CD4-positive, alpha-beta T cell (primary cell): ENCODE data around the gene STK35. TPM values are rescaled to one million over a fixed set of nuclear protein-coding genes. Genes with fewer than 3 reads are reported as not detected.
"Not testable (repeated sequence)": the region's sequence is repeated elsewhere in the genome, so short reads cannot be mapped to it uniquely, and the experiment has no call there.

Experiments used
- ATAC-seq: fragments of 200-7000 bp; cut with Tn5 transposase; one replicate; pipeline ENCODE4 v1.10.0; 2022; ENCODE audit warnings: mild to moderate bottlenecking; ENCODE audit not compliant: poor library complexity
- CTCF ChIA-PET: fragments of 350-600 bp; sonication (Branson Sonifier 250); formaldehyde crosslinking; loops from one replicate; lab custom pipeline; 2021; ENCODE audit warnings: antibody characterized with exemption, inconsistent platforms; lab: Charles Lee
- POLR2A ChIA-PET: fragments of 350-600 bp; sonication (Branson Sonifier 250); formaldehyde crosslinking; loops from one replicate; lab custom pipeline; 2021; ENCODE audit warnings: antibody characterized with exemption, inconsistent platforms; lab: Charles Lee
- DNase-seq, 14 experiments: peaks; one replicate each; pipeline ENCODE4 v3.0.0-alpha.2; 2013 to 2020; ENCODE audit warnings: mixed read lengths in 2 of 14
- H3K27ac ChIP-seq, 2 donors: one replicate each; pipeline versions ENCODE4 v1.5.1 to v1.7.0; 2013; ENCODE audit warnings: low read length in 2 of 2, low read depth in 1 of 2, mild to moderate bottlenecking in 1 of 2
- H3K27me3 ChIP-seq, 2 experiments: 1 replicate in 1 of 2; 2 replicates in 1 of 2; pipeline versions ENCODE4 v1.6.1 to v1.7.0; 2013; ENCODE audit warnings: low read length in 2 of 2, control low read depth in 1 of 2, mild to moderate bottlenecking in 1 of 2, moderate library complexity in 1 of 2; ENCODE audit not compliant: insufficient read depth in 2 of 2, control insufficient read depth in 1 of 2
- H3K36me3 ChIP-seq: one replicate; pipeline ENCODE4 v1.6.1; 2013; ENCODE audit warnings: low read length, control low read depth; ENCODE audit not compliant: insufficient read depth
- H3K4me1 ChIP-seq: one replicate; pipeline ENCODE4 v1.6.1; 2013; ENCODE audit warnings: low read length, control low read depth; ENCODE audit not compliant: insufficient read depth
- H3K4me3 ChIP-seq: one replicate; pipeline ENCODE4 v1.5.1; 2013; ENCODE audit warnings: mild to moderate bottlenecking, low read length, moderate library complexity
- H3K9me3 ChIP-seq, 2 experiments: 1 replicate in 1 of 2; 2 replicates in 1 of 2; pipeline versions ENCODE4 v1.6.1 to v1.7.0; 2013; ENCODE audit warnings: low read length in 2 of 2, mild to moderate bottlenecking in 2 of 2, control low read depth in 1 of 2, moderate library complexity in 1 of 2; ENCODE audit not compliant: control insufficient read depth in 1 of 2, insufficient read depth in 1 of 2
- H3K27ac Mint-ChIP-seq: one replicate; pipeline ENCODE4 v1.8.0; 2020; ENCODE audit warnings: mixed read lengths
- H3K27me3 Mint-ChIP-seq: one replicate; pipeline ENCODE4 v1.8.0; 2021; ENCODE audit warnings: mixed read lengths
- H3K36me3 Mint-ChIP-seq: one replicate; pipeline ENCODE4 v1.8.0; 2021; ENCODE audit warnings: low read depth, mixed read lengths
- H3K4me1 Mint-ChIP-seq: one replicate; pipeline ENCODE4 v1.8.0; 2021; ENCODE audit warnings: low read depth, mixed read lengths
- H3K4me3 Mint-ChIP-seq: one replicate; pipeline ENCODE4 v1.8.0; 2020; ENCODE audit warnings: mild to moderate bottlenecking, mixed read lengths
- H3K9me3 Mint-ChIP-seq: one replicate; pipeline ENCODE4 v1.8.0; 2020; ENCODE audit warnings: mixed read lengths
- intact Hi-C, 2 experiments: fragments of 100-400 bp; cut with DNase I in 1 of 2; cut with micrococcal nuclease in 1 of 2; formaldehyde crosslinking; loops; one replicate each; pipeline versions ENCODE4 v1.15.1 to v1.9.0; 2023 to 2025; cut with DNase I, micrococcal nuclease
- total RNA-seq, 174 experiments: library from RNA in 2 of 174; stranded (reverse) in 2 of 174; gene quantifications; one replicate each; pipeline ENCODE4 v1.2.3 and lab custom pipeline; 2021 to 2026
- TF ChIP-seq, protein P1 (sequence below): fragments of 200-600 bp; IDR thresholded peaks from one replicate; pipeline ENCODE4 v1.8.0; 2022; ENCODE audit warnings: antibody characterized with exemption, mild to moderate bottlenecking

Gene STK35
- total RNA-seq, 2 experiments from 2014 or later: 18.9 to 19.6 TPM

GRCh38 chr20:2179233-2179580 is 77.6 kb downstream of the STK35 start:
- CTCF ChIA-PET: interaction anchor here (1.0 kb wide), 1 partner anchor 214 kb away, joined by 5 read pairs; no protein-coding TSS in a partner anchor

GRCh38 chr20:2179949-2180348 is 78.3 kb downstream of the STK35 start:
- Histone ChIP-seq H3K36me3 (no peaks in the 10 kb centered on the region), H3K4me3 (no peak overlapping the region), H3K4me1 (no peaks in the 10 kb centered on the region), H3K27me3 (no peaks in the 10 kb centered on the region), H3K27ac (no peak overlapping the region), H3K9me3 (no peaks in the 10 kb centered on the region)
- Mint-ChIP-seq H3K27ac (no peak overlapping the region), H3K9me3 (no peaks in the 10 kb centered on the region), H3K4me3 (no peak overlapping the region), H3K36me3 (no peaks in the 10 kb centered on the region), H3K4me1 (no peaks in the 10 kb centered on the region), H3K27me3 (peaks cover 3% of the 10 kb centered on the region)
- CTCF ChIA-PET: interaction anchor here (1.0 kb wide), 1 partner anchor 215 kb away, joined by 5 read pairs; no protein-coding TSS in a partner anchor
- intact Hi-C loops: no loop called here
- DNase-seq (no peak), ATAC-seq (no peak)
- POLR2A ChIA-PET: interaction anchor here (0.6 kb wide), 1 partner anchor 973 kb away, joined by 3 read pairs; no protein-coding TSS in a partner anchor
- TF ChIP-seq, protein P1, sequence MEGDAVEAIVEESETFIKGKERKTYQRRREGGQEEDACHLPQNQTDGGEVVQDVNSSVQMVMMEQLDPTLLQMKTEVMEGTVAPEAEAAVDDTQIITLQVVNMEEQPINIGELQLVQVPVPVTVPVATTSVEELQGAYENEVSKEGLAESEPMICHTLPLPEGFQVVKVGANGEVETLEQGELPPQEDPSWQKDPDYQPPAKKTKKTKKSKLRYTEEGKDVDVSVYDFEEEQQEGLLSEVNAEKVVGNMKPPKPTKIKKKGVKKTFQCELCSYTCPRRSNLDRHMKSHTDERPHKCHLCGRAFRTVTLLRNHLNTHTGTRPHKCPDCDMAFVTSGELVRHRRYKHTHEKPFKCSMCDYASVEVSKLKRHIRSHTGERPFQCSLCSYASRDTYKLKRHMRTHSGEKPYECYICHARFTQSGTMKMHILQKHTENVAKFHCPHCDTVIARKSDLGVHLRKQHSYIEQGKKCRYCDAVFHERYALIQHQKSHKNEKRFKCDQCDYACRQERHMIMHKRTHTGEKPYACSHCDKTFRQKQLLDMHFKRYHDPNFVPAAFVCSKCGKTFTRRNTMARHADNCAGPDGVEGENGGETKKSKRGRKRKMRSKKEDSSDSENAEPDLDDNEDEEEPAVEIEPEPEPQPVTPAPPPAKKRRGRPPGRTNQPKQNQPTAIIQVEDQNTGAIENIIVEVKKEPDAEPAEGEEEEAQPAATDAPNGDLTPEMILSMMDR: no peak

More at GRCh38 chr20:2179233-2179580, 77.6 kb downstream of the STK35 start:
- no peak overlapping the region for H3K4me3 ChIP-seq
- H3K27me3 ChIP-seq: no peaks in the 10 kb centered on the region
- intact Hi-C loops: no loop called here
- no peak overlapping the region for H3K27ac ChIP-seq
- no peak for ATAC-seq
- TF ChIP-seq, protein P1: no peak
- no peak overlapping the region for H3K4me3 Mint-ChIP-seq
- H3K4me1 ChIP-seq: no peaks in the 10 kb centered on the region
- POLR2A ChIA-PET: no interaction called here
- H3K27ac Mint-ChIP-seq: no peak overlapping the region
- H3K4me1 Mint-ChIP-seq: no peaks in the 10 kb centered on the region
- H3K36me3 Mint-ChIP-seq: no peaks in the 10 kb centered on the region
- H3K36me3 ChIP-seq: no peaks in the 10 kb centered on the region
- no peaks in the 10 kb centered on the region for H3K9me3 ChIP-seq
- peaks cover 3% of the 10 kb centered on the region for H3K27me3 Mint-ChIP-seq
- H3K9me3 Mint-ChIP-seq: no peaks in the 10 kb centered on the region
- DNase-seq: no peak

- H3K4me1 Mint-ChIP-seq: no peaks in the 10 kb centered on the region
- ChIA-PET POLR2A (no interaction called here), CTCF (no interaction called here)
- H3K27ac Mint-ChIP-seq: no peak overlapping the region
- DNase-seq (no peak), ATAC-seq (no peak)
- Histone ChIP-seq H3K4me1 (no peaks in the 10 kb centered on the region), H3K27ac (no peak overlapping the region), H3K9me3 (peaks cover 0 to 7% of the 10 kb centered on the region in 2 experiments), H3K27me3 (no peaks in the 10 kb centered on the region), H3K4me3 (no peak overlapping the region), H3K36me3 (no peaks in the 10 kb centered on the region)
- peaks cover 3% of the 10 kb centered on the region for H3K9me3 Mint-ChIP-seq
- intact Hi-C loops: no loop called here
- peaks cover 3% of the 10 kb centered on the region for H3K27me3 Mint-ChIP-seq
- no peaks in the 10 kb centered on the region for H3K36me3 Mint-ChIP-seq
- no peak overlapping the region for H3K4me3 Mint-ChIP-seq
- TF ChIP-seq, protein P1: no peak
Measured at GRCh38 chr20:2183381-2183780, 81.8 kb downstream of the STK35 start.

DNA sequence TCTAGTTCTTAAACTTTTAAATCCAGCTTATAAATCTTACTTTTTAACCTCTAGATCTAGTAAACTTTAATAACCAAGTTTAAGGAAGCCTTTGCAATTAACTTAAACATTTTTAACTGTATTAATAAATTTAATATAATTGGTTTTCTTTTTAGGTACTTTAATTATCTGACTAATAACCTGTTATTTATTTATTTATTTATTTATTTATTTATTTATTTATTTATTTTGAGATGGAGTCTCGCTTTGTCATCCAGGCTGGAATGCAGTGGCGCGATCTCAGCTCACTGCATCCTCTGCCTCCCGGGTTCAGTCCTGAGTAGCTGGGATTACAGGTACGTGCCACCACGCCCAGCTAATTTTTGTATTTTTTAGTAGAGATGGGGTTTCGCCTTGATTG is 83.3 kb downstream of the STK35 start:
- DNase-seq, H3K9me3 Mint-ChIP-seq, H3K27ac ChIP-seq, ATAC-seq, H3K27me3 ChIP-seq, CTCF ChIA-PET, H3K27me3 Mint-ChIP-seq, H3K4me3 ChIP-seq, H3K4me1 Mint-ChIP-seq, H3K4me3 Mint-ChIP-seq, POLR2A ChIA-PET, H3K36me3 Mint-ChIP-seq, H3K27ac Mint-ChIP-seq, H3K4me1 ChIP-seq, intact Hi-C loops, H3K9me3 ChIP-seq, H3K36me3 ChIP-seq: not testable (repeated sequence)
